Naive B cell (primary cell): ENCODE data around the gene LRFN5. TPM values are rescaled to one million over a fixed set of nuclear protein-coding genes. Genes with fewer than 3 reads are reported as not detected.
"Not testable (repeated sequence)": the region's sequence is repeated elsewhere in the genome, so short reads cannot be mapped to it uniquely, and the experiment has no call there.

Experiments used
- ATAC-seq, 2 donors: fragments of 150-1000 bp; cut with Tn5 transposase; 2 replicates each; pipeline ENCODE4 v1.10.0; 2021; ENCODE audit warnings: low read depth in 2 of 2, mild to moderate bottlenecking in 2 of 2, moderate library complexity in 2 of 2
- DNase-seq: peaks from one replicate; pipeline ENCODE4 v3.0.0; 2022
- H3K27ac Mint-ChIP-seq, 6 donors: one replicate each; pipeline ENCODE4 v1.8.0; 2020 to 2022; ENCODE audit warnings: mild to moderate bottlenecking in 6 of 6, mixed read lengths in 6 of 6, moderate library complexity in 5 of 6, inconsistent platforms in 2 of 6
- H3K27me3 Mint-ChIP-seq, 3 donors: one replicate each; pipeline ENCODE4 v1.8.0; 2021 to 2022; ENCODE audit warnings: mixed read lengths in 3 of 3, mild to moderate bottlenecking in 1 of 3
- H3K36me3 Mint-ChIP-seq, 2 donors: one replicate each; pipeline ENCODE4 v1.8.0; 2020 to 2022; ENCODE audit warnings: mixed read lengths in 2 of 2, inconsistent platforms in 1 of 2, mild to moderate bottlenecking in 1 of 2
- H3K4me1 Mint-ChIP-seq, 3 donors: one replicate each; pipeline ENCODE4 v1.8.0; 2020 to 2022; ENCODE audit warnings: mixed read lengths in 3 of 3, inconsistent platforms in 1 of 3, mild to moderate bottlenecking in 1 of 3, moderate library complexity in 1 of 3
- H3K4me3 Mint-ChIP-seq, 8 donors: one replicate each; pipeline ENCODE4 v1.8.0; 2020 to 2022; ENCODE audit warnings: mild to moderate bottlenecking in 8 of 8, mixed read lengths in 8 of 8, moderate library complexity in 8 of 8, inconsistent platforms in 2 of 8
- H3K9me3 Mint-ChIP-seq, 7 donors: one replicate each; pipeline ENCODE4 v1.8.0; 2020 to 2022; ENCODE audit warnings: mixed read lengths in 7 of 7, mild to moderate bottlenecking in 5 of 7, inconsistent platforms in 2 of 7, moderate library complexity in 1 of 7
- polyA plus RNA-seq, 6 donors: library from polyadenylated mRNA; unstranded; fragments of 300-500 nt; fragmentation: Illumina TruSeq; gene quantifications; one replicate each; pipeline ENCODE4 v1.2.3, GENCODE V29; 2021; ENCODE audit warnings: low read depth in 6 of 6

LRFN5 gene
- polyA plus RNA-seq, 6 donors from 2014 or later = not detected

DNA sequence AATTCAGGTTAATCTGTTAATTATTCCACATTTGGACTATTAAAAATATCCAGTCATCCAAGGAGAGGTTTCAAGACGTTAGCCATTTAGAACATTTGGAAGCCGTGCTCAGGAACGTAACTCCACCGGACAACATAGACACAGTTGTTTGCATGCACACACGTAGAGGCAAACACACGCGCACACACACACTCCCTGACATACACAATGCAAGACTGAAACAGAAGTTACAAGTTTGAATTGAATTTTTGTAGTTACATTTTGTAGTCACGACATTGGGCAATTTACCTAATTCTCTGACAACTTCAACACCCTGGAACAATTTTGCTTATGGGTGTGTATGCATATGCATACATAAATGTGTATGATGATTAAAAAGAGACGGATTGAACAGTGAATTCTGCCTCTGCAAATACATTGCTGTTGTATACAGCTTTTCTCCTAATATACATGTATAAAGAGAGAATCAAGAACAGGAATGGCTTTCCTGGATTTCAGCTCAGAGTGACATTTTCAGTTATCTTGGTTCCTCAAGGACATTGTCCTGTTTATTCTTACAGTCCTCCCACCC lies 298.8 kb downstream of the LRFN5 start:
- Mint-ChIP-seq H3K4me3 (no peak overlapping the region), H3K9me3 (peaks cover 0 to 9% (median 0%) of the 10 kb centered on the region in 7 donors), H3K36me3 (no peaks in the 10 kb centered on the region), H3K4me1 (no peaks in the 10 kb centered on the region), H3K27ac (no peak overlapping the region), H3K27me3 (no peaks in the 10 kb centered on the region)
- DNase-seq (no peak), ATAC-seq (no peak)

DNA sequence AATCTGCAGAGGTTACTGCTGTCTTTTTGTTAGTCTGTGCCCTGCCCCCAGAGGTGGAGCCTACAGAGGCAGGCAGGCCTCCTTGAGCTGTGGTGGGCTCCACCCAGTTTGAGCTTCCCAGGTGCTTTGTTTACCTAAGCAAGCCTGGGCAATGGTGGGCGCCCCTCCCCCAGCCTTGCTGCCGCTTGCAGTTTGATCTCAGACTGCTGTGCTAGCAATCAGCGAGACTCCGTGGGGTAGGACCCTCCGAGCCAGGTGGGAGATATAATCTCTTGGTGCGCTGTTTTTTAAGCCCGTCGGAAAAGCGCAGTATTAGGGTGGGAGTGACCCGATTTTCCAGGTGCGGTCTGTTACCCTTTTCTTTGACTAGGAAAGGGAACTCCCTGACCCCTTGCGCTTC lies 304.5 kb downstream of the LRFN5 start:
- H3K9me3 Mint-ChIP-seq, H3K4me3 Mint-ChIP-seq, DNase-seq, H3K4me1 Mint-ChIP-seq, H3K36me3 Mint-ChIP-seq, H3K27me3 Mint-ChIP-seq, H3K27ac Mint-ChIP-seq, ATAC-seq: not testable (repeated sequence)

DNA sequence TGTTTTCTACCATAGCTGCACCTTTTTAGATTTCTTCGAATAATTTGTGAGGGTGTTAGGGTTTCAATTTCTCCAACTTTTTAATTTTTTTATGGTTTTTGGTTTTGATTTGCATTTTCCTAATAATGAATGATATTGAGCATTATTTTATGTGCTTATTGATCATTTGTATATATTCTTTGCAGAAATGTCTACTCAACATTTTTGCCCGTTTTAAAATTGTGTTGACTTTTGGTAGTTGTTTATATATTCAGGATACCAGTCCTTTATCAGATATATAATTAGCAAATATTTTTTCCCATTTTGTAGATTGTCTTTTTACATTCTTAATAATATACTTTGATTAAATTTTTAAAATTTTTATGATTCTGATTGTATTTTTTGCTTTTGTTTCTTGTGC lies 306.7 kb downstream of the LRFN5 start:
- H3K27me3 Mint-ChIP-seq = no peaks in the 10 kb centered on the region
- H3K27ac Mint-ChIP-seq = no peak overlapping the region
- H3K4me3 Mint-ChIP-seq = no peak overlapping the region
- no peak for ATAC-seq
- H3K4me1 Mint-ChIP-seq = no peaks in the 10 kb centered on the region
- H3K36me3 Mint-ChIP-seq = no peaks in the 10 kb centered on the region
- no peak for DNase-seq
- peaks cover 0 to 9% (median 3%) of the 10 kb centered on the region in 7 donors for H3K9me3 Mint-ChIP-seq

DNA sequence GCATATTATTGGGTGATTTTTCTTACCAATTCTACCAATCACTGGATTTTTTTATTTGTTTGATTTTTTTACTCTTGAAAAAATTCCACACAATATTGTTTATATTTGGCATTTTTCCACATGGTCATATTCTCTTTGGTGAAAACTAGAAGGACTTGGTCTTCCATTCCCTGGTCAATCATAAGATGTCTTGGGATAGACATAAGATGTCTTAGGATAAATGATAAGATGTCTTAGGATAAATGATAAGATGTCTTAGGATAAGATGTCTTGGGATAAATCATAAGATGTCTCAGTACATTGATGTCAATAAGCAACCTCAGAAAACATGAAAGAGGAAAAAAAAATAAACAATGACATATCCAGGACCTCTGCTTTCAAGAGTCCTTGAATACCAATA lies 309.1 kb downstream of the LRFN5 start:
- no peak for ATAC-seq
- no peaks in the 10 kb centered on the region for H3K36me3 Mint-ChIP-seq
- H3K4me1 Mint-ChIP-seq = no peaks in the 10 kb centered on the region
- H3K27me3 Mint-ChIP-seq = no peaks in the 10 kb centered on the region
- no peak for DNase-seq
- H3K9me3 Mint-ChIP-seq = peaks cover 0 to 9% (median 0%) of the 10 kb centered on the region in 7 donors
- no peak overlapping the region for H3K27ac Mint-ChIP-seq
- no peak overlapping the region for H3K4me3 Mint-ChIP-seq

DNA sequence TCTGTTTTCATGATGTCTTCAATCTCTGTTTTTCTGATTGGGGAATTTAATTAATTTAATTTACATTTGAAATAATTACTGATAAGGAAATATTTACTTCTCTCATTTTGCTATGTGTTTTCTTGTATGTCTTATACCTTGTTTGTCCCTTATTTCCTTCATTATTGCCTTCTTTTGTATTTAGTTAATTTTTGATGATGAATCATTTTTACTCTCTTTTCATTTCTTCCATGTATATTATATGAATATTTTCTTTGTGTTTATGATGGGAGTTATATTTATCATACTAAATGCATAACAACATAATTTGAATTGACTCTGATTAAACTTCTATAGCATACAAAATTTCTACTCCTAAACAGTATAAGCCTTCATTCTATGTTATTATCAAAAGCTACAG lies 309.6 kb downstream of the LRFN5 start:
- Mint-ChIP-seq H3K36me3 (no peaks in the 10 kb centered on the region), H3K9me3 (peaks cover 0 to 9% (median 0%) of the 10 kb centered on the region in 7 donors), H3K4me1 (no peaks in the 10 kb centered on the region), H3K27me3 (no peaks in the 10 kb centered on the region), H3K27ac (no peak overlapping the region), H3K4me3 (no peak overlapping the region)
- no peak for DNase-seq
- ATAC-seq = no peak

DNA sequence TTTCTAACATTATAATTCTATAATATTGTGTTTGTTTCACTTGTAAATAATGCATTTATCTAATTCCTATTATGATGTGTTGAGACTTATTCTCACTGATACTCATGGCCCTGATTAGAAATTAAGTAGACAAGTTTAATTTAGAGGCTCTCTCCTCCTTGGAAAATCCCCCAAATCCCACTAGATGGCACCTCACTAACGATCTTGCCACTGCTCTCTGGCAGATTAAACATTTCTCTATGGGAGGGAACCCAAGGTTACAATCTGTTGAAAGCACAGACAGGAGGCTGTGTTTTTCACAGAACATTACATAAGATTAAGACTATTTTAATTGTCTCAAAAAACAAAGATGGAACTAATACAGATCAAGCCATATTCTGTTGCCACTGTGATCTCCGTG lies 318.7 kb downstream of the LRFN5 start:
- DNase-seq = no peak
- Mint-ChIP-seq H3K4me3 (no peak overlapping the region), H3K9me3 (no peaks in the 10 kb centered on the region), H3K4me1 (no peaks in the 10 kb centered on the region), H3K27me3 (no peaks in the 10 kb centered on the region), H3K27ac (no peak overlapping the region), H3K36me3 (no peaks in the 10 kb centered on the region)
- no peak for ATAC-seq

DNA sequence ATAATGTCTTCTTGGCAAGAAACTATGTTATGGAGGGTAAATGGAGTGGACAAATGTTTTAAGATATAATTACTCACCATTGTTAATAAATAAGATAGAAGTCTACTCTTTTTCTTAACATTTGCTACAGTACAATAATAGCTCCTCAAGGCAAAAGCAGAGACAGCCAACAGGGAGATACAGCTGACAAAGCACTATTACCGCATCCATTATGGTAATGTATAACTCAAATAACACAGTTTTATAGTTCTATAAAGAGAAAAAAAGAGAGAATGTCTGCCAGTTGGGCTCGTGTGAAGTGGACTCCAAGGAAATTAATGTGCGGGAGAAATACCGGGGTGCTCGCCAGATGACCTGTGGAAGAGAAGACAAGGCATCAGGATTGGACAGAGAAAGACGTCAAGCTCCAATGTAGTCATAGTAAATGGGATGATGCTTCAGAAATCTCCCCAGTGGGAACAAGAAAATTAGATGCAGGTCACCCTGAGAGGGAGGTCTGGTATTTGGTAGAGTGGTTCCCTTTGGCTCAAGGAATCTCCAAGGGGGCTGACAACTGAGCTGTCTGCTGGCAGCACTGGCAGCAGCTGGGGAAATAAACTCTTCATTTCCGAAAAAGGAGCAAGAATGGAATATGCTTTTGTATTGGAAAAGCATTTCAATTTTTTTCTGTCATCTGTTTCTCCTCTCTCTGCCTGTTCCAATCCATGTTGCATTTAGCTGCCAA lies 343.9 kb downstream of the LRFN5 start:
- Mint-ChIP-seq H3K36me3 (no peaks in the 10 kb centered on the region), H3K27ac (no peak overlapping the region), H3K9me3 (peaks cover 0 to 3% (median 0%) of the 10 kb centered on the region in 7 donors), H3K4me1 (no peaks in the 10 kb centered on the region), H3K27me3 (no peaks in the 10 kb centered on the region), H3K4me3 (no peak overlapping the region)
- ATAC-seq (no peak), DNase-seq (no peak)
